IMR-90 (cell line): ENCODE measurements around the gene GRIN2A. TPM values are rescaled to one million over a fixed set of nuclear protein-coding genes. Genes with fewer than 3 reads are reported as not detected.

Experiments used
- ATAC-seq: fragments of 200-7000 bp; cut with Tn5 transposase; 2 replicates; pipeline ENCODE4 v1.9.1; 2020; ENCODE audit warnings: low read depth, mild to moderate bottlenecking, moderate library complexity
- BruUV-seq: library from RNA; stranded (reverse); fragments of 400-500 nt; replicated peaks from 2 replicates; lab custom pipeline; 2021; lab: Mats Ljungman, UMichigan
- CTCF ChIA-PET: fragments of 300-600 bp; formaldehyde crosslinking; extraction: SDS; loops from one replicate; lab custom pipeline; 2021; ENCODE audit warnings: antibody characterized with exemption; lab: Yijun Ruan, JAX
- POLR2A ChIA-PET: fragments of 300-600 bp; sonication (Branson Sonifier 250); formaldehyde crosslinking; loops from one replicate; lab custom pipeline; 2022; ENCODE audit warnings: antibody characterized with exemption; ENCODE audit not compliant: unreplicated experiment; lab: Charles Lee
- DNase-seq: peaks from one replicate; pipeline ENCODE4 v3.0.0; 2013
- H2AFZ ChIP-seq: replicated peaks from 2 replicates; pipeline ENCODE3; 2013; ENCODE audit warnings: low read length, mild to moderate bottlenecking; ENCODE audit not compliant: poor library complexity
- H2AK5ac ChIP-seq: 2 replicates; pipeline ENCODE4 v1.6.1; 2013; ENCODE audit warnings: low read depth, low read length, inconsistent platforms
- H2AK9ac ChIP-seq: replicated peaks from 2 replicates; pipeline ENCODE3; 2013; ENCODE audit warnings: mild to moderate bottlenecking, low read depth, low read length, moderate library complexity; ENCODE audit not compliant: poor library complexity
- H2BK120ac ChIP-seq: 2 replicates; pipeline ENCODE4 v1.6.1; 2013; ENCODE audit warnings: low read depth, low read length, inconsistent platforms
- H2BK15ac ChIP-seq: 3 replicates; pipeline ENCODE4 v1.6.1; 2013; ENCODE audit warnings: low read depth, low read length, inconsistent platforms
- H2BK20ac ChIP-seq: 2 replicates; pipeline ENCODE4 v1.6.1; 2013; ENCODE audit warnings: low read depth, mild to moderate bottlenecking, inconsistent platforms, low read length, moderate library complexity
- H2BK5ac ChIP-seq: 2 replicates; pipeline ENCODE4 v1.6.1; 2013; ENCODE audit warnings: mild to moderate bottlenecking, low read depth, low read length, inconsistent platforms; ENCODE audit not compliant: poor library complexity, severe bottlenecking
- H3K14ac ChIP-seq: replicated peaks from 2 replicates; pipeline ENCODE4 v1.6.1; 2013; ENCODE audit warnings: low read depth, low read length, inconsistent platforms
- H3K18ac ChIP-seq: 2 replicates; pipeline ENCODE4 v1.6.1; 2013; ENCODE audit warnings: low read depth, low read length, control low read depth
- H3K23ac ChIP-seq: 2 replicates; pipeline ENCODE4 v1.6.1; 2013; ENCODE audit warnings: low read depth, low read length, inconsistent platforms
- H3K27ac ChIP-seq: 2 replicates; pipeline ENCODE4 v1.5.1; 2013; ENCODE audit warnings: mild to moderate bottlenecking, control low read depth, low read length; ENCODE audit not compliant: insufficient read depth
- H3K27me3 ChIP-seq: 2 replicates; pipeline ENCODE4 v1.6.1; 2013; ENCODE audit warnings: low read length; ENCODE audit not compliant: control insufficient read depth, insufficient read depth
- H3K36me3 ChIP-seq: 2 replicates; pipeline ENCODE4 v1.6.1; 2013; ENCODE audit warnings: low read length, mixed read lengths; ENCODE audit not compliant: control insufficient read depth, insufficient read depth
- H3K4ac ChIP-seq: 2 replicates; pipeline ENCODE4 v1.6.1; 2013; ENCODE audit warnings: low read depth, low read length, inconsistent platforms
- H3K4me1 ChIP-seq: 2 replicates; pipeline ENCODE4 v1.6.1; 2013; ENCODE audit warnings: low read length, mixed read lengths; ENCODE audit not compliant: control insufficient read depth, insufficient read depth
- H3K4me2 ChIP-seq: 2 replicates; pipeline ENCODE4 v1.6.1; 2013; ENCODE audit warnings: low read depth, mild to moderate bottlenecking, control low read depth, low read length, moderate library complexity
- H3K4me3 ChIP-seq: 2 replicates; pipeline ENCODE4 v1.5.1; 2013; ENCODE audit warnings: low read depth, mild to moderate bottlenecking, control low read depth, low read length, moderate library complexity; ENCODE audit not compliant: insufficient read depth
- H3K56ac ChIP-seq: 2 replicates; pipeline ENCODE4 v1.6.1; 2013; ENCODE audit warnings: low read length, inconsistent platforms; ENCODE audit not compliant: insufficient read depth; ENCODE audit errors: extremely low read depth
- H3K79me1 ChIP-seq, 2 experiments: 2 replicates each; pipeline ENCODE4 v1.6.1; 2013; ENCODE audit warnings: low read length in 2 of 2, inconsistent platforms in 1 of 2, low read depth in 1 of 2
- H3K9ac ChIP-seq: 2 replicates; pipeline ENCODE4 v1.6.1; 2013; ENCODE audit warnings: low read depth, low read length, control low read depth
- H3K9me1 ChIP-seq: 2 replicates; pipeline ENCODE4 v1.6.1; 2013; ENCODE audit warnings: low read length, inconsistent platforms; ENCODE audit not compliant: insufficient read depth
- H3K9me3 ChIP-seq: 2 replicates; pipeline ENCODE4 v1.6.1; 2013; ENCODE audit warnings: low read length; ENCODE audit not compliant: control insufficient read depth, insufficient read depth
- H4K20me1 ChIP-seq: 2 replicates; pipeline ENCODE4 v1.6.1; 2013; ENCODE audit warnings: low read length, inconsistent platforms; ENCODE audit not compliant: insufficient read depth
- H4K5ac ChIP-seq: 2 replicates; pipeline ENCODE4 v1.6.1; 2013; ENCODE audit warnings: mild to moderate bottlenecking, low read depth, low read length, control low read depth
- H4K8ac ChIP-seq, 2 experiments: 2 replicates each; pipeline ENCODE4 v1.6.1; 2013; ENCODE audit warnings: low read depth in 2 of 2, low read length in 2 of 2, control low read depth in 1 of 2, inconsistent platforms in 1 of 2
- H4K91ac ChIP-seq: 2 replicates; pipeline ENCODE4 v1.6.1; 2013; ENCODE audit warnings: low read depth, low read length, inconsistent platforms; ENCODE audit not compliant: insufficient read depth
- CEBPB ChIP-seq: IDR thresholded peaks from 2 replicates; pipeline ENCODE4 v1.6.1; 2012; ENCODE audit warnings: low read depth, low read length, improper control_type of control experiment
- RFX5 ChIP-seq: IDR thresholded peaks from 2 replicates; pipeline ENCODE4 v1.8.0; 2012; ENCODE audit warnings: low read depth, mild to moderate bottlenecking, low read length, moderate library complexity
- SMC3 ChIP-seq: fragments of 150-350 bp; IDR thresholded peaks from 2 replicates; pipeline ENCODE4 v1.6.1; 2016; ENCODE audit warnings: low read depth, mild to moderate bottlenecking, antibody characterized with exemption, low read length, moderate library complexity
- WGBS, 2 experiments: methylation state at CpG; one replicate each; pipeline versions ENCODE4 v1.1.5 to v1.1.7; 2013; ENCODE audit warnings: missing lambda C conversion rate in 2 of 2; ENCODE audit not compliant: insufficient read length in 1 of 2; ENCODE audit errors: extremely low coverage in 2 of 2; 5-methylcytosine and 5-hydroxymethylcytosine counted together
- dilution Hi-C: fragments of 300-500 bp; cut with HindIII; formaldehyde crosslinking; loops from one replicate; pipeline ENCODE4 v1.14.3; 2018; ENCODE audit warnings: low sequenced_read_pairs; ENCODE audit not compliant: unreplicated experiment
- in situ Hi-C: fragments of 300-500 bp; cut with MboI; formaldehyde crosslinking; loops from 3 replicates; pipeline ENCODE4 v1.14.3; 2019; ENCODE audit warnings: low sequenced_read_pairs, inconsistent platforms, mixed read lengths
- intact Hi-C: fragments of 100-400 bp; cut with micrococcal nuclease; formaldehyde crosslinking; loops from 2 replicates; pipeline ENCODE4 v1.10.0; 2022
- polyA plus RNA-seq, 3 experiments: library from polyadenylated mRNA; depleted of rRNA; stranded (reverse); fragments of >200 nt; gene quantifications; 2 replicates each; pipeline ENCODE4 v1.2.3, GENCODE V29; 2012; ENCODE audit warnings: low replicate concordance in 1 of 3
- total RNA-seq: library from RNA; depleted of rRNA; stranded (reverse); fragments of >200 nt; gene quantifications from 2 replicates; pipeline ENCODE4 v1.2.3, GENCODE V29; 2012
- TF ChIP-seq, protein P1 (sequence below): fragments of 150-350 bp; IDR thresholded peaks from 2 replicates; pipeline ENCODE4 v1.6.1; 2016; ENCODE audit warnings: low read depth, mild to moderate bottlenecking, low read length, moderate library complexity, borderline replicate concordance

GRIN2A gene
- total and polyA plus RNA-seq, 2 of the 4 experiments (the other 2 are of a cell fraction): under 0.01 TPM; not detected in 1

GRCh38 chr16:9798474-9798873 lies 383.8 kb downstream of the GRIN2A start:
- no peaks in the 10 kb centered on the region for H4K20me1 ChIP-seq
- H3K18ac ChIP-seq: no peak overlapping the region
- no peak overlapping the region for H3K56ac ChIP-seq
- no peak for DNase-seq
- intact Hi-C loops (no loop called here), in situ Hi-C loops (no loop called here), dilution Hi-C loops (no loop called here)
- H4K91ac ChIP-seq: no peak overlapping the region
- no TSS peak for BruUV-seq
- no peak overlapping the region for H3K23ac ChIP-seq
- no peak overlapping the region for H3K27ac ChIP-seq
- no peak overlapping the region for H2BK15ac ChIP-seq
- WGBS, 2 experiments: no CpG with 5 or more reads among the region's 1 CpG
- CTCF ChIA-PET: no interaction called here
- H2BK20ac ChIP-seq: no peak overlapping the region
- H2AFZ ChIP-seq: no peak overlapping the region
- no peak overlapping the region for H2AK5ac ChIP-seq
- no peak overlapping the region for H3K9ac ChIP-seq
- TF ChIP-seq SMC3 (no peak), RFX5 (no peak), CEBPB (no peak)
- TF ChIP-seq, protein P1, sequence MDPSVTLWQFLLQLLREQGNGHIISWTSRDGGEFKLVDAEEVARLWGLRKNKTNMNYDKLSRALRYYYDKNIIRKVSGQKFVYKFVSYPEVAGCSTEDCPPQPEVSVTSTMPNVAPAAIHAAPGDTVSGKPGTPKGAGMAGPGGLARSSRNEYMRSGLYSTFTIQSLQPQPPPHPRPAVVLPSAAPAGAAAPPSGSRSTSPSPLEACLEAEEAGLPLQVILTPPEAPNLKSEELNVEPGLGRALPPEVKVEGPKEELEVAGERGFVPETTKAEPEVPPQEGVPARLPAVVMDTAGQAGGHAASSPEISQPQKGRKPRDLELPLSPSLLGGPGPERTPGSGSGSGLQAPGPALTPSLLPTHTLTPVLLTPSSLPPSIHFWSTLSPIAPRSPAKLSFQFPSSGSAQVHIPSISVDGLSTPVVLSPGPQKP: no peak
- no peak overlapping the region for H4K5ac ChIP-seq
- no peaks in the 10 kb centered on the region for H3K36me3 ChIP-seq
- no peak overlapping the region for H3K4me3 ChIP-seq
- no peak overlapping the region for H2AK9ac ChIP-seq
- no peaks in the 10 kb centered on the region for H3K4me1 ChIP-seq
- H2BK120ac ChIP-seq: no peak overlapping the region
- no peaks in the 10 kb centered on the region for H3K27me3 ChIP-seq
- POLR2A ChIA-PET: no interaction called here
- H3K4ac ChIP-seq: no peak overlapping the region
- H3K9me3 ChIP-seq: peaks cover 12% of the 10 kb centered on the region
- H2BK5ac ChIP-seq: no peak overlapping the region
- H3K9me1 ChIP-seq: no peaks in the 10 kb centered on the region
- H4K8ac ChIP-seq: no peak overlapping the region
- H3K4me2 ChIP-seq: no peak overlapping the region
- no peak for ATAC-seq
- H3K14ac ChIP-seq: no peak overlapping the region
- no peaks in the 10 kb centered on the region for H3K79me1 ChIP-seq
